ENCODE measurements around the gene ZBTB9.

The ZBTB9 gene

GRCh38 chr6:33433001-33433543 is 21.3 kb upstream of the ZBTB9 start:
- no peak for DNase-seq (ENCODE audit: low read depth)

- DNase-seq (ENCODE audit: low read depth), result no peak
These were observed 20.7 kb upstream of the ZBTB9 start for GRCh38 chr6:33433544-33434191.

DNA sequence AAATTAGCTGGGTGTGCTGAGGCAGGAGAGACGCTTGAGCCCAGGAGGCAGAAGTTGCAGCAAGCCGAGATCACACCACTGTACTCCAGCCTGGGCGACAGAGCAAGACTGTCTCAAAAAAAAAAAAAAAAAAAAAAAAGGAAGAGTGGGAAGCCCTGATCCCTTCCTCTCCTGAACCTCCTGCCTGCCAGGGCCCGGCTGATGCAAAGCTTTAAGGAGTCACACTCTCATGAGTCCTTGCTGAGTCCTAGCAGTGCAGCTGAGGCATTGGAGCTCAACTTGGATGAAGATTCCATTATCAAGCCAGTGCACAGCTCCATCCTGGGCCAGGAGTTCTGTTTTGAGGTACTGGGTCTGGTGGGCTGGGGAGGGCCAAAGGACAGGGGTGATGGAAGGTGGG is 19.4 kb upstream of the ZBTB9 start:
- DNase-seq (ENCODE audit: low read depth), result no peak

GRCh38 chr6:33437666-33438065 is 16.7 kb upstream of the ZBTB9 start:
- DNase-seq (ENCODE audit: low read depth), result no peak

DNA sequence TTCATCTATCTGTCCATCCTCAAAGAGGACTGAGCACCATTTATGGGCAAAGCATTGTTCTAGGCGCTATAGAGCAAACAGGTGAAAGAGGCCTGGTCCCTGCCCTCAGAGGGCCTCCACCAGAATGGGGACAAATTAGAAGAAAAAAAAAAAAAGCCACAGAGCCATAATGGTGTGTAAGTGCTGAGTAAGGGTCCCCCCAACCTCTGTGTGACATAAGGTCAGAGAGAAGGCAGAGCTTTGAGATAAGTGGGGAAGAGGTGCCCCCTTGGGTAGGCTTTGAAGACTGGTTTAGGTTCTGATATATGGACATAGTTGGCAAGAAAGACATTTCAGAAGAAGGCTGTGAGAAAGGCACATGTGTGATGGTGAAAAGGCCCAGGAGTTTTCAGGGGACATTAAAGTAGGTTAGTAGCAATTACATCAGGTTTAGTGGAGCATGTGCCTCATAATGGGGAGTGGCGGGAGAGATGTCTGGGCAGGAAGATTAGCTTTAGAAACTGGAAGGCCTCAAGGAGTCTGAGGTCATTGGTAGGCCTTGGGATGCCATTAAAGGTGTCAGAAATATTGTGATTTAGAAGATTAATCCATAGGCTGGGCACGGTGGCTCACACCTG is 15.3 kb upstream of the ZBTB9 start:
- no peak for DNase-seq (ENCODE audit: low read depth)

DNA sequence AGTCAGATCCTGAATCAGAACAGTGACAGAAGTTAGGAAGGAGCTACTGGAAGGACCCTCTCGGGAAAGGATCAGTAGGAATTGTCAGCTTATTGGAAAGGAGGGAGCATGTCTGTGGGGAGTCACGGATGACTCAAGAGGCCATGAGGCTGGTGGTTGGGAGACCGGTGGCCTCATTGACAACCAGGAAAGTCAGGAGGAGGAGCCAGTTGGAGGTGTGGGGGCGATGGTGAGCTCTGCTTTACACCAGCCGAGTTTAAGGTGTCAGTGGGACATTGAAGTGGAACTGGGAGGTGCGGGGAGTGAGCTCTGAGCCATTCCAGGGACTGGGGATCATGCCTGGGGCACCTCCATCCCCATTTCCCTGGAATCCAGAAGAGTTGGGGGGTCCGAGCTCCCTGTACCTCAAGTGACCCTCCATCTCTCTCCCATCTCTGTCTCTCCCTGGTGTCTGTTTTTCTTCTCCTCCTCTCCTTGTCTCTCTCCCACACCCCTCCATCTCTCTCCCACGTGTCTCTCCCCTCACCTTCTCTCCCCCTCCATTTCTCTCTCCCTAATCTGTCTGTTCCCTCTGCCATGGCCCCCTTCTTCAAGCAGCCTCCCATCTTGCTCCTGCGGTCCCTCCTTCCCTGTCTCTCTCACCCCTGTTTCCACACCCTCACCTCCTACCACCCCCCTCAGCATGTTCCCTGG is 14.3 kb upstream of the ZBTB9 start:
- DNase-seq (ENCODE audit: low read depth), result no peak

DNA sequence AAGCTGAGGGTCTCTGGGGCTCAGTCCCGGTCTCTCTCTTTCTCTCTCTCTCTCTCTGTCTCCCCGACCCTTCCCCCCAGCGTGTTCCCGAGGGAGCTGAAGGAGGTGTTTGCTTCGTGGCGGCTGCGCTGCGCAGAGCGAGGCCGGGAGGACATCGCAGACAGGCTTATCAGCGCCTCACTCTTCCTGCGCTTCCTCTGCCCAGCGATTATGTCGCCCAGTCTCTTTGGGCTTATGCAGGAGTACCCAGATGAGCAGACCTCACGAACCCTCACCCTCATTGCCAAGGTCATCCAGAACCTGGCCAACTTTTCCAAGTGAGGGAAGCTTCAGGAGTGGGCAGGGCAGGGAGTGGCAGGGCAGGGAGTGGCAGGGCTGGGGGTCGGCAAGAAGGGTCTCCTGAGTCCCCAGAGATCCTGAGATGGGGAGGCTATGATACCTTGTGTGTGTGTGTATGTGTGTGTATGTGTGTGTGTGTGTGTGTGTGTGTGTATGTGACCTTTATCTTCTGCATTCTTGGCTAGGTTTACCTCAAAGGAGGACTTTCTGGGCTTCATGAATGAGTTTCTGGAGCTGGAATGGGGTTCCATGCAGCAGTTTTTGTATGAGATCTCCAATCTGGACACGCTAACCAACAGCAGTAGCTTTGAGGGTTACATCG is 13.6 kb upstream of the ZBTB9 start:
- peak; percentile 62 for DNase-seq (ENCODE audit: low read depth)

- no peak for DNase-seq (ENCODE audit: low read depth)
These were observed 12.9 kb upstream of the ZBTB9 start for GRCh38 chr6:33441457-33441856.

DNA sequence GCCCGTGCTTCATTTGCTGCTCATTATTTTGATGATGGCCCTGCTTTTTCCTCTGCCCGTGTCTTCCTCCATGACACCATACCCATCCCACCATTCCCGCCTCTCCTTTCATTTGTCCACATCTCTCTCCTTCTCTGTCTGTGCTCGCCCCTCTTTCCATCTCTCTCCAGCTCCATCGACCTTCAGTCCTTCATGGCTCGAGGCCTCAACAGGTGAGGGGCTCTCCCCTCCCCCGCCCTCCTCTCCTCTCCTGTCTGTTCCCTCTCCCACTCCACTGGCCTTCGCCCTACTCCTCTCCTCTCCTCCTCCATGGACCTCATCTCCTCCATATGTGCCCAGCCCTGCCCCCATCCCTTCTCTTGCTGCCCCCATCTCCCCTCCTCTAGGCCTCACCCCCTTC is 12.1 kb upstream of the ZBTB9 start:
- DNase-seq (ENCODE audit: low read depth), result no peak

GRCh38 chr6:33443025-33443424 is 11.4 kb upstream of the ZBTB9 start:
- DNase-seq (ENCODE audit: low read depth), result no peak

GRCh38 chr6:33443619-33444504 is 10.5 kb upstream of the ZBTB9 start:
- no peak for DNase-seq (ENCODE audit: low read depth)

DNA sequence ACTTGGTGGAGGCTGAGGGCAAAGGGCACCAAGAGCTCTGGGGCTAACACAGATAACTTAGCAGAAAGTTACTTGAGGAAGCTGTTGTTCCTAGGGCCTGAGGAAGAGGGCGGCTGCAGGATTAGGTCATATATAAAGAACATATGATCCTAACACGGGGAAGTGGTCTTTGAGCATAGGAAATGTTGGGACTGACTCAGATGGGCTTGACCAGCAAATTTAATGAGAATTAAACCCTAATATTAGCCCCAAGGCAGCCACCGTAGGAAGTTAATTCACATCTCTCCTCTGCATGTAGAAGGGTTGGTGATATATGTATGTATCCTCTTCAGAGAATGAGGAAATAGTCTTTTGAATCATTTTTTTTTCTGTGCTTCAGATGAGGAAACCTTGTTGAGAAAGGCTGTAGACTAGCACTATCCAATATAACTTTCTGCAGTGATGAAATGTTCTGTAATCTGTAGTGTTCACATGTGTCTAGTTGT is 9.2 kb upstream of the ZBTB9 start:
- no peak for DNase-seq (ENCODE audit: low read depth)

GRCh38 chr6:33446356-33446755 is 8.0 kb upstream of the ZBTB9 start:
- no peak for DNase-seq (ENCODE audit: low read depth)

GRCh38 chr6:33450434-33450833 is 3.9 kb upstream of the ZBTB9 start:
- no peak for DNase-seq (ENCODE audit: low read depth)

DNA sequence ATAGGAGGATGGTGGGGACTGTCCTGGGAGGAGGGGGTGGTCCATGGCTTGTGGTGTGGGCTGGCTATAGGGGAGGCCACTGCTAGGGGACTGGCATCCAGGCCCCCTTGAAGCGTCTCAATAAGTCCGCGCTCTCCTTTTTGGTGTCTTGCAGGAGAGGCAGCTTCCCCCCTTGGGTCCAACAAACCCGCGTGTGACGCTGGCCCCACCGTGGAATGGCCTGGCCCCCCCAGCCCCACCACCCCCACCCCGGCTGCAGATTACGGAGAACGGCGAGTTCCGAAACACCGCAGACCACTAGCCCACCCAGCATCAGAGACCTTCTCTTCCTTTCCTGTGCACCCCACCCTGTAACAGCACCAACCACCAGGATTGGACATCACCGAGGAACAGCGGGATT is 2.8 kb upstream of the ZBTB9 start:
- no peak for DNase-seq (ENCODE audit: low read depth)

DNA sequence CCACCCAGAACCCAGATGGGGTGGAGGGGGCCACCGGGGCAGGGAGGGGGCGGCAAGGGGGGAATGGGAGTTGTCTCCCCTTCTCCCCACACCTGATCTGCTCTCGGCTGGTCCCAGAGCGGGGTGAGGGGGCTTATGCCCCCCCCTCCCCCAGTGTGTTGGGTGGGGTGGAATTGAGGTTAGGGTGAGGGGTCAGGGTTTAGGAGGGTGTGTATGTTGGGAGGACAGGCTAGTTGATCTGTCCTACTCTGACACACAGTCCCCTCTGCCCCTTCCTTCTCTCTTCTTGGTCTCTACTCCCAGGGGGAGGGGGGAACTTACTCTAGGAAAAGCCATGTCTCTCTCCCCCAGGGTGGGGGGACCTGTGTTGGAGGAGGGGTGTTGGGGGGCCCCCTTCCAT is 1.9 kb upstream of the ZBTB9 start:
- DNase-seq (ENCODE audit: low read depth), result no peak

DNA sequence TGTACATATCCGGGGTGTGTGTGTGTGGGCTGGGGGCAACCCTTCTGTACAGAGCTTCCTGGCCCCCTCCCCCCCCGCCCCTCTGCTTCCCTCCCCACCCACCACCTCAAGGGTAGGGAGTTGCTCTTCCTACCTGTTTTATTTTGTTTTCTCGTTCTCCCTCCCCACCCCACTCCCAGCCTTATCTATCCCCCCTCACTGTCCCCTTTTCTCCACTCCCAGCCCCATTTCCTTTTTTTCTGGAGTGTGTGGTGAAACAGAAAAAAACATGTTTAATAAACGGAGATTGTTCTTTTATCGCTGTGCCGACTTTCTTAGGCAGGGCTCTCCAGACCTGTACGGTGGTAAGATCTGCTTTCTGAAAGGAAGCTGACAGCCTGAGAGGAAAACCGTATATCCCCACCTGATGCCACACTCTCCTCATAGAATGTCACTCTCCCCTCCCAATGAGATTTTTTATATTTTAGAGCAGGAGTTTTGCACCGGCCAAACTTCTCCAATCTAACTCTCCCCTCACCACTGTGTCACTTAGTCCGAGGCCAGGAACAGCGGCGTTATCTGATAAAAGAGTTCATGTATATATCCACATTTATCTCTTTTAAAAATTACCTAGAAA is 875 bp upstream of the ZBTB9 start:
- no peak for DNase-seq (ENCODE audit: low read depth)

GRCh38 chr6:33455051-33455450 is 675 bp downstream of the ZBTB9 start:
- no peak for DNase-seq (ENCODE audit: low read depth)

GRCh38 chr6:33456156-33456555 is 1.8 kb downstream of the ZBTB9 start:
- DNase-seq (ENCODE audit: low read depth), result no peak

- DNase-seq (ENCODE audit: low read depth), result no peak
These were observed 4.3 kb downstream of the ZBTB9 start for GRCh38 chr6:33458676-33459075.

DNA sequence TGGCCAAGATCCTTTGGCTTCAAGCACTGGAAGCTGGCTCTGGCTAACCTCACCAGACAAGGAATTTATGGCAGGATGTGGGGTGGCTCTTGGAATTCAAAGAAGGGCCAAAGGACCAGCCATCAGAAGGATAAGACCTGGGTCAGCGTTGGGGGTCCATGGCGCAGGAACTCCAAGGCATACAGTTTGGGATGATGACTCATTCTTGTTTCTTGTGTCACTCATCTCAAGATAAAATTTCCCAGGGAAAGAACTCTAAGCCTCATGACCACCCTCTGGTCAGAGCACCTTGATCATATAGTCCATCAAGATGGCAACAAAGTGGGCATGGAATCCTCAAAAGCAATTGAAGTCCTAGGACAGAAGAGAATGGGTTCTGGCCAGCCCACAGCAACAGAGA is 4.8 kb downstream of the ZBTB9 start:
- DNase-seq (ENCODE audit: low read depth), result no peak
